GM12875 (cell line): ENCODE data around the gene BAIAP2.

ENCODE experiments used
- H3K4me3 ChIP-seq: one replicate; pipeline ENCODE4 v1.5.1; 2011; ENCODE audit warnings: low read depth, low read length, control low read depth
- CTCF ChIP-seq: IDR thresholded peaks from 2 replicates; pipeline ENCODE4 v1.5.1; 2011; ENCODE audit warnings: low read depth, mild to moderate bottlenecking, control low read depth, inconsistent platforms, low read length, moderate library complexity, borderline replicate concordance; ENCODE audit not compliant: insufficient read depth

The BAIAP2 gene

GRCh38 chr17:81061027-81061735 lies 26.2 kb downstream of the BAIAP2 start:
- no peak overlapping the region for H3K4me3 ChIP-seq
- no peak for TF ChIP-seq CTCF

- TF ChIP-seq CTCF, result no peak
- H3K4me3 ChIP-seq, result no peak overlapping the region
Measured at GRCh38 chr17:81062014-81062780, 27.2 kb downstream of the BAIAP2 start.

- no peak for TF ChIP-seq CTCF
- no peak overlapping the region for H3K4me3 ChIP-seq
Measured at GRCh38 chr17:81063106-81064093, 28.4 kb downstream of the BAIAP2 start.

GRCh38 chr17:81064678-81065475 lies 29.9 kb downstream of the BAIAP2 start:
- no peak overlapping the region for H3K4me3 ChIP-seq
- TF ChIP-seq CTCF, result no peak

- no peak overlapping the region for H3K4me3 ChIP-seq
- no peak for TF ChIP-seq CTCF
Measured at GRCh38 chr17:81065500-81065899, 30.5 kb downstream of the BAIAP2 start.

GRCh38 chr17:81066072-81066471 lies 31.1 kb downstream of the BAIAP2 start:
- no peak for TF ChIP-seq CTCF

More at GRCh38 chr17:81066072-81066471, 31.1 kb downstream of the BAIAP2 start:
- H3K4me3 ChIP-seq, result no peak overlapping the region
